Stimulated activated CD8-positive, alpha-beta memory T cell treated with anti-CD3 and anti-CD28 coated beads, Interleukin-2, amount 100 ng/mL, for 48 hours (primary cell): ENCODE results near the gene SLC27A4.

ENCODE experiments used
- DNase-seq, 2 donors: peaks; one replicate each; pipeline ENCODE4 v3.0.0-alpha.2; 2020; ENCODE audit warnings: low read depth in 2 of 2

SLC27A4 gene

GRCh38 chr9:128391956-128392301, 51.6 kb downstream of the SLC27A4 start:
- DNase-seq = no peak

- no peak for DNase-seq
Observed at GRCh38 chr9:128392302-128393144, 52.2 kb downstream of the SLC27A4 start.

GRCh38 chr9:128393145-128393775, 52.9 kb downstream of the SLC27A4 start:
- DNase-seq = no peak

GRCh38 chr9:128393970-128394369, 53.6 kb downstream of the SLC27A4 start:
- no peak for DNase-seq

GRCh38 chr9:128394379-128395168, 54.2 kb downstream of the SLC27A4 start:
- DNase-seq = no peak

GRCh38 chr9:128396970-128397613, 56.8 kb downstream of the SLC27A4 start:
- DNase-seq = no peak

- DNase-seq = no peak
Observed at GRCh38 chr9:128397831-128398230, 57.5 kb downstream of the SLC27A4 start.

GRCh38 chr9:128399861-128400260, 59.5 kb downstream of the SLC27A4 start:
- no peak for DNase-seq

GRCh38 chr9:128404560-128404959, 64.2 kb downstream of the SLC27A4 start:
- no peak for DNase-seq

GRCh38 chr9:128405077-128405779, 64.9 kb downstream of the SLC27A4 start:
- no peak for DNase-seq

GRCh38 chr9:128405780-128406171, 65.4 kb downstream of the SLC27A4 start:
- DNase-seq = no peak

- no peak for DNase-seq
Observed at GRCh38 chr9:128406848-128407391, 66.6 kb downstream of the SLC27A4 start.

- no peak for DNase-seq
Observed at GRCh38 chr9:128408963-128409431, 68.7 kb downstream of the SLC27A4 start.

- no peak for DNase-seq
Observed at GRCh38 chr9:128409450-128409849, 69.1 kb downstream of the SLC27A4 start.

GRCh38 chr9:128409978-128410377, 69.7 kb downstream of the SLC27A4 start:
- DNase-seq = no peak
